ENCODE data around the gene LDHD. TPM values are rescaled to one million over a fixed set of nuclear protein-coding genes. Genes with fewer than 3 reads are reported as not detected.
A peak's percentile ranks its signal among the peaks of the same experiment; 100 is the strongest.

LDHD gene
- total and polyA plus RNA-seq, 2 of the 8 experiments (the other 6 are each of a cell fraction or from before 2014, with no cell fraction given) = 14.9 to 18.2 TPM

DNA sequence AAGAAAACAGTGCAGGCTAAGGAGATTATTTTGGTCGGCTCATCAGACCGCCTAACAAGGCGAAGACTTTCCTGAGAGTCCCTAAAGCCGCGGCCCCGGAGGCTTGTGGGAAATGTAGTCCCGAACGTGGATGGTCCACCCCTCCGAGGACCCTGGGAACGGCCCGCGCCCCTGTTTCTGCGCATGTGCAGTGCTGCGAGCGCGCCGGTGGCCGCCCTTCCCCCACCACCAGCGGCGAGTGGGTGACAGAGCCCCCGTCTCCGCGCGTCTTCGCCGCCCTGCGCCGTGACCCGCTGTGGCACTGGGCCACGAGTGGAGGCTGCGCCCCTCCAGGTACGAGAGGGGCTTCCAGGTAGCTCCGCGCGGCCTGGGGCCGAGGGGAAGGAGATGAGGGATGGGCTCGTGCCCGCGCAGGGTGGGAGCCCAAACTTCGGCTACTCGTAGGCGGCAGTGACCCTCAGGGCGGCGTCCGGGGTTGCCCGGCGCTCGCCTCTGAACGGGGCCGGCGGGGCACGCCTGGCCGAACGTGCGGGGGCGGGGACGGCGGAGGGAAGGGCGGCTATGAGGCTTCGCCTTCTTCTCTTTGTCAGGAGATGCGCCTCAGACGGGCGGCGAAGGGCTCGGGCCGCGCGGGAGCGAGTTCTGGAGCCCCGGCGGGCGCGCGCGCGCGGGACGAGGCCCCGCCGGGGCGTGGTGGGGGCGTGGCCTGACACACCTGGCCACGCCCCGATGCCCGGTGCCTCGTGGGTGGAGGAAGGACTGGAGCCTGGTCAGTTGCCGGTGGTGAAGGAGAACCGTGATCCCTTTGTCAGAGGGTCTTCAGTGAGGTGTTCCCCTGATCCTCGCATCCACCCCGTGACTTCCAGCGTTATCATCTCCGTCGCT, 32.0 kb upstream of the LDHD start, which contains the start of gene ZFP1 (continued):
- TF ChIP-seq MAX (IDR thresholded peaks at IDR 0.05) (peak; percentile 58), BRCA1 (IDR thresholded peaks at IDR 0.05; ENCODE audit: low read depth, low read length) (no peak), BCL11A (IDR thresholded peaks at IDR 0.05; ENCODE audit: low read depth in 2 of 2, low read length in 2 of 2) (no peak), KDM5A (IDR thresholded peaks at IDR 0.05; ENCODE audit: low read length) (0 out of 2 replicates have a peak, but pooled peaks have one; percentile 17), CTBP2 (IDR thresholded peaks at IDR 0.05; ENCODE audit: borderline replicate concordance, insufficient read depth, insufficient read length, low read length) (peak; percentile 45), EGR1 (IDR thresholded peaks at IDR 0.05; ENCODE audit: borderline replicate concordance, low read depth, low read length) (0 out of 2 replicates have a peak, but pooled peaks have one; percentile 36)

Measured in H1 (cell line).